Renal cortex interstitium (tissue), 11 donors: ENCODE data around the gene D2HGDH. TPM values are rescaled to one million over a fixed set of nuclear protein-coding genes. Genes with fewer than 3 reads are reported as not detected.
"Not testable (repeated sequence)": the region's sequence is repeated elsewhere in the genome, so short reads cannot be mapped to it uniquely, and the experiment has no call there.

Experiments used
- DNase-seq, 11 donors: peaks; one replicate each; pipeline ENCODE4 v3.0.0-alpha.2; 2013; ENCODE audit warnings: low read depth in 9 of 11, low spot score in 4 of 11; ENCODE audit errors: extremely low read depth in 1 of 11
- polyA plus RNA-seq, 3 donors: library from polyadenylated mRNA; unstranded; fragments of 120-200 nt; gene quantifications; one replicate each; pipeline ENCODE4 v1.2.1, GENCODE V29; 2013; ENCODE audit not compliant: insufficient read length in 3 of 3

D2HGDH gene
- polyA plus RNA-seq, 3 donors, result 30.0 to 62.3 (median 50.4) TPM

GRCh38 chr2:241743008-241743407 lies 8.6 kb downstream of the D2HGDH start:
- DNase-seq, result not testable (repeated sequence)

- DNase-seq, result no peak
These were observed 9.2 kb downstream of the D2HGDH start for GRCh38 chr2:241743620-241744019.

GRCh38 chr2:241744028-241744754 lies 9.8 kb downstream of the D2HGDH start:
- no peak for DNase-seq

- DNase-seq, result no peak
These were observed 10.8 kb downstream of the D2HGDH start for GRCh38 chr2:241745276-241745675.

- DNase-seq, result no peak
These were observed 11.7 kb downstream of the D2HGDH start for GRCh38 chr2:241746084-241746483.

- no peak for DNase-seq
These were observed 14.2 kb downstream of the D2HGDH start for GRCh38 chr2:241748468-241749256.

- DNase-seq, result no peak
These were observed 15.8 kb downstream of the D2HGDH start for GRCh38 chr2:241750076-241750840.

GRCh38 chr2:241751152-241751551 lies 16.7 kb downstream of the D2HGDH start:
- DNase-seq, result no peak

- no peak for DNase-seq
These were observed 17.3 kb downstream of the D2HGDH start for GRCh38 chr2:241751776-241752175.

- DNase-seq, result no peak
These were observed 17.8 kb downstream of the D2HGDH start for GRCh38 chr2:241752253-241752652.

GRCh38 chr2:241752689-241753276 lies 18.4 kb downstream of the D2HGDH start:
- DNase-seq, result no peak

GRCh38 chr2:241753493-241753892 lies 19.1 kb downstream of the D2HGDH start:
- DNase-seq, result no peak

- no peak for DNase-seq
These were observed 19.6 kb downstream of the D2HGDH start for GRCh38 chr2:241754042-241754441.

- no peak for DNase-seq
These were observed 20.7 kb downstream of the D2HGDH start for GRCh38 chr2:241755166-241755565.

GRCh38 chr2:241755777-241756176 lies 21.3 kb downstream of the D2HGDH start:
- no peak for DNase-seq

GRCh38 chr2:241759067-241759807 lies 24.8 kb downstream of the D2HGDH start:
- DNase-seq, result no peak

- not testable (repeated sequence) for DNase-seq
These were observed 25.5 kb downstream of the D2HGDH start for GRCh38 chr2:241759893-241760292.

GRCh38 chr2:241760301-241760771 lies 25.9 kb downstream of the D2HGDH start:
- no peak for DNase-seq
